Epithelial cell of proximal tubule (primary cell): ENCODE data around the gene SMCO2. TPM values are rescaled to one million over a fixed set of nuclear protein-coding genes. Genes with fewer than 3 reads are reported as not detected.

Experiments used
- DNase-seq: peaks from one replicate; pipeline ENCODE4 v3.0.0-alpha.2; 2011; ENCODE audit warnings: low read depth
- H3K4me3 ChIP-seq: 2 replicates; pipeline ENCODE4 v1.5.1; 2011; ENCODE audit warnings: low read depth, mild to moderate bottlenecking, low read length
- total RNA-seq: library from RNA; depleted of rRNA; stranded (reverse); fragments of >200 nt; gene quantifications from 2 replicates; pipeline ENCODE4 v1.2.3, GENCODE V29; 2015
- TF ChIP-seq, protein P1 (sequence below): conservative IDR thresholded peaks from 2 replicates; pipeline ENCODE4 v1.5.1; 2012; ENCODE audit warnings: low read depth, mild to moderate bottlenecking, low read length

SMCO2 gene
- total RNA-seq, 1 donor from 2014 or later = not detected

DNA sequence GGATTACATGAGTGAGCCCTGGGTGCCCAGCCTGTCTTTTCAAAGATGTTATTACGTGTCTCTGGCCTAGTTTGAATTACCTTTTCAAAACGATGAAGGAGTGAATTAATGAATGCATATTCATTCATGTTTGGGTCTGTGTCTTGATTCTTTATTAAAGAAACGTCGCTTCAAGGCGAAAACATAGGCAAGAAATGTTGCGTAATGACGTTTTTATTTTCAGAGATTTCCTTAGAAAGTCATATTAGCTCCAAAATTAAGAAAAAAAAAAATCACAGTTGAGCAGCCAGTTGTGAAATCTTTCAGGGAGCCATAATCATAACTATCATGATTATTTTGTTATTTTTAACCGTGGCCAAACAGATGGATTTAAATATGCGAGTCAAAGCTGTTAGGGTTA lies 81.0 kb downstream of the SMCO2 start:
- no peak overlapping the region for H3K4me3 ChIP-seq
- no peak for DNase-seq
- TF ChIP-seq, protein P1, sequence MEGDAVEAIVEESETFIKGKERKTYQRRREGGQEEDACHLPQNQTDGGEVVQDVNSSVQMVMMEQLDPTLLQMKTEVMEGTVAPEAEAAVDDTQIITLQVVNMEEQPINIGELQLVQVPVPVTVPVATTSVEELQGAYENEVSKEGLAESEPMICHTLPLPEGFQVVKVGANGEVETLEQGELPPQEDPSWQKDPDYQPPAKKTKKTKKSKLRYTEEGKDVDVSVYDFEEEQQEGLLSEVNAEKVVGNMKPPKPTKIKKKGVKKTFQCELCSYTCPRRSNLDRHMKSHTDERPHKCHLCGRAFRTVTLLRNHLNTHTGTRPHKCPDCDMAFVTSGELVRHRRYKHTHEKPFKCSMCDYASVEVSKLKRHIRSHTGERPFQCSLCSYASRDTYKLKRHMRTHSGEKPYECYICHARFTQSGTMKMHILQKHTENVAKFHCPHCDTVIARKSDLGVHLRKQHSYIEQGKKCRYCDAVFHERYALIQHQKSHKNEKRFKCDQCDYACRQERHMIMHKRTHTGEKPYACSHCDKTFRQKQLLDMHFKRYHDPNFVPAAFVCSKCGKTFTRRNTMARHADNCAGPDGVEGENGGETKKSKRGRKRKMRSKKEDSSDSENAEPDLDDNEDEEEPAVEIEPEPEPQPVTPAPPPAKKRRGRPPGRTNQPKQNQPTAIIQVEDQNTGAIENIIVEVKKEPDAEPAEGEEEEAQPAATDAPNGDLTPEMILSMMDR = no peak

DNA sequence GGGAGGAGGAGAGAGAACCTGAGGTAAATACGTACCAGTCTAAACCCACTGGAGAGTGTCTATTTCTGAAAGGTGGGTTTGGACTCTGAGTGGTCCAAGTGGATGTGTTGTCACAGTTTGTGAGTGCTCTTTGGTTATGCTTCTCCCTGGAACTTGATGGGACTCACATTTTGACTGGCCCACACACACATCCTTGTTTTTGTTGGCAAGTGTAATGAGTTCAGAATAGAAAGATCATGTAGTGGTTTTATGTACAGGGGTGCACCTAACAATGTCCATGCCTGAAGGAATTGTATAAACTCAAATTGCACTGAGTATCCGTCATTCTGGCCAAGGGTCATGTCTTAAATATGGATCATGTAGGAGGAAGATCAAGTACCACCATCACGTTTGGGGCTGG lies 82.3 kb downstream of the SMCO2 start:
- DNase-seq = no peak
- H3K4me3 ChIP-seq = no peak overlapping the region
- TF ChIP-seq, protein P1 = no peak

DNA sequence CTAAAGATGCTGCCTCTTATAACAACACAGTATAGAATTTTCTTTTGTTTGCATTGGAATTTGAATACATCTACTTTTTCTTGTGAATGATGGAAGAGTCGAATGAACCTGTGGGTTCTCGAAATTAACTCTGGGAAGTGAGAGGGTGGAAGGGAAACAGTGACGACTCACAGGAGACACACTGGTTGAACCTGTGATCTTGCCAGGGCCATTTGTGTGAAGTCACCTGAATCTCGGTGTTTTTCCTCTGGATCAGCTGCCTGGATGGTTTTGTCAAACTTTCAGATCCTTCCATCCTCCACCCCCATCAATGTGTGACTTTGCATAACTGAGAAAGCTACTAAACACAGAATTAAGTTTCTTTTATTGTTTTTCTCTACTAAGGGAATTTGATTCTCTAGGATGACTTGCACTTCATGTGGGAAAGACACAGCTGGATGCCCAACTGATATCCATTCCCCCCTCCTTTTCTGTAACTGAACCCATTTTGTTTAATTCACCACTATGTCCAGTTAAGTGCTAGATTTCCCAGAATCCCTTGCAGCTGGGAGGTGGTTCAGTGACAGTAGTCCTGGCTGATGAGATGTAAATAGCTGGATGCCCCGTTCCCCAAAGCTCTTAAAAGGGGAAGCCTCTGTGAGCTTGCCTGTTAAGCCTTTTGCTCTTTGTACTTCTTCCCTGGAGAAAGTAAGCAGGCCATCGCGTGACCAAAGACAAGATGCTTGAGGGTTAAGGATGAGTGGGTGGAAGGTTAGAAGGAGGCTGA lies 83.8 kb downstream of the SMCO2 start:
- TF ChIP-seq, protein P1 = no peak
- DNase-seq = no peak
- no peak overlapping the region for H3K4me3 ChIP-seq

DNA sequence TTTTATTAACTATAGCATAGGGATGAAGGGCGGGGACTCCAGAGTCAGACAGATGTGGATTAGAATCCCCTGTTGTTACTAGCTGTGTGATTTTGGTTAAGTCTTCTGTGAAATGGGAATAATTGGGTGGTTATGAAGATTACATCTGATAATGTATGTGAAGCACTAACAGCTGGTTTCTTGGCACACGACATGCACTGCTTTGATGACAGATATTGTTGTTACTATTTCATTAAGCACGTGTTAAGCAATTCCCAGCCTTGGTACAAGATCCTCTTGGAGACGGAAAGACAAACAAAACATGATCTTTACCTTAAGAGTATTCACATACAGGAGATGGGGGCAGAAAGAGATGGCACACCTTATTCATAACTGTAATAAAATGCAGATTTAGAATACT lies 85.4 kb downstream of the SMCO2 start:
- TF ChIP-seq, protein P1 = no peak
- no peak overlapping the region for H3K4me3 ChIP-seq
- DNase-seq = no peak

DNA sequence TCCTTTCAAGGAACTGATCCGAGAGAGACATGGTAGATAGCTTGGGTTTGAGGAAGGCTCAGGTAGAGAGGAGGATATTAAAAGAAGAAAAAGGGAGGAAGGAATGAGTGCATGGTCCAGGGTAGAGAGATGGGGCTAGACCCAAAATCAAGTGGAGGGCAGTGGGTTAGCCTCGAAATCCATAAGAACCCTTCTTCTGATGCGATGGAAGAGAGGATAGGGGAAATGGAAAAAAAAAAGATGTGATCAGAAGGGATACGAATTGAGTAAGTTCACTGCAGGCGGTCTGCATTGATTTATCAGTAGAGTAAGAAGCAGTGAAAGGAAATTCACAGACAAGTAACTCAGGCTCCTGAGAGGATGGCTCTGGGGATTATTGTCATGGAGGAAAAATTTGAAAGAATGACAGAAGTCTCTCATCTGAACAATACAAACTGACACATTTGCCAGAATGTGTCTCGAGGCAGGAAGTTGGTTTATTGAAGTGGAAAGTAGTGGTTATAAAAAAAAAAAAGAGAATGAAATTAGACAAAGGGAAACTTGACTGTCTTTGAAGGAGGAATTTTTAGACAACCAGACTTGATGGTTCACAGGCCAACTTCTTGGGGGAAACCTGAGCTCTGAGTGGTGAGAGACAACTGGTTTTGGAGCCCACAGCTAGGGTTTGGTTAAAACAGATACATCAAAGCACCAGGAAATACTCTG lies 87.7 kb downstream of the SMCO2 start:
- no peak overlapping the region for H3K4me3 ChIP-seq
- TF ChIP-seq, protein P1 = no peak
- no peak for DNase-seq

DNA sequence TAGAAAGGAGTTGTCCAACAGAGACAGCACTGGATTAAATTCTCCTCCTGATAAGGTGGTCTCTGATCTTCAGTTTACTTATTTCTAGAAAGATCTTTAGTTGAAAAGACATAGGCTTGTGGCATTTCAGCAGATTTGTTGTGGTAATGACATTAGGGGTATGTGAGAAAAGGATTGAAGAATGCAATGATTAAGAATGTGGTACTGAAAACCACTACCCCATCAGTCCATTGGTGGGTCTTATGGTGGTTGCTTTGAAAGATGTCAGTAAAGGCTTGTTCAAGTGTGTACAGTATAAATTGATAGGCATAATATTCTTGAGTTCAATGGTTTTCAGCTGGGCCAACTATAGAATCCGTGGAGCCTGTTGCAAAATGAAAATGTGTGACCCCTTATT lies 88.2 kb downstream of the SMCO2 start:
- H3K4me3 ChIP-seq = no peak overlapping the region
- DNase-seq = no peak
- TF ChIP-seq, protein P1 = no peak
